ENCODE results near the gene FAM120AOS.

FAM120AOS gene

DNA sequence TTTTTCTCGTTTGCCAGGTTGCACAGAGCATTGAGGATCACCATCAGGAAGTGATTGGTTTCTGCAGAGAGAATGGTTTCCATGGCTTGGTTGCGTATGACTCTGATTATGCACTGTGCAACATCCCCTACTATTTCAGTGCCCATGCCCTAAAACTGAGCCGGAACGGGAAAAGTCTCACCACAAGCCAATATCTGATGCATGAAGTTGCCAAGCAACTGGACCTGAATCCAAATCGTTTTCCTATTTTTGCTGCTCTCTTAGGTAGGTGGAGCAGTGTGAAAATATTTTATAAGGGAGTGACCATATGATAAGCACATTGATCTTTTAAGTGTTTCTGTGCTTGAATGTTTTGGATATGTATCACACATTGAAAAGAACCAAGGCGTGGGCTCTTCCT is 17.7 kb upstream of the FAM120AOS start:
- Histone ChIP-seq H3K4me2 (ENCODE audit: low read depth, low read length, poor library complexity, severe bottlenecking) (no peak overlapping the region), H4K20me1 (ENCODE audit: low read depth, low read length) (0 out of 2 replicates have a peak, but pooled peaks cover 5% of the 10 kb centered on the region), H2AFZ (ENCODE audit: low read depth, low read length, severe bottlenecking) (no peak overlapping the region), H3K36me3 (ENCODE audit: low read length) (peaks cover 13% of the 10 kb centered on the region), H3K9me3 (ENCODE audit: insufficient read depth, low read length) (no peaks in the 10 kb centered on the region), H3F3A (ENCODE audit: insufficient read depth) (no peaks in the 10 kb centered on the region), H3K4me3 (ENCODE audit: insufficient read depth, low read length, poor library complexity, severe bottlenecking) (no peak overlapping the region), H3K9ac (ENCODE audit: low read length) (no peak overlapping the region), H3K27me3 (ENCODE audit: low read length) (no peaks in the 10 kb centered on the region), H3K79me2 (ENCODE audit: insufficient read depth, low read length) (peaks cover 77% of the 10 kb centered on the region), H3K9me2 (replicated peaks; ENCODE audit: insufficient read depth, low read length) (no peaks in the 10 kb centered on the region), H3K27ac (ENCODE audit: low read depth, low read length) (no peak overlapping the region)
- no peak for TF ChIP-seq EZH2phosphoT487 (conservative IDR thresholded peaks at IDR 0.05; ENCODE audit: low read length)
- TF ChIP-seq, protein P1, sequence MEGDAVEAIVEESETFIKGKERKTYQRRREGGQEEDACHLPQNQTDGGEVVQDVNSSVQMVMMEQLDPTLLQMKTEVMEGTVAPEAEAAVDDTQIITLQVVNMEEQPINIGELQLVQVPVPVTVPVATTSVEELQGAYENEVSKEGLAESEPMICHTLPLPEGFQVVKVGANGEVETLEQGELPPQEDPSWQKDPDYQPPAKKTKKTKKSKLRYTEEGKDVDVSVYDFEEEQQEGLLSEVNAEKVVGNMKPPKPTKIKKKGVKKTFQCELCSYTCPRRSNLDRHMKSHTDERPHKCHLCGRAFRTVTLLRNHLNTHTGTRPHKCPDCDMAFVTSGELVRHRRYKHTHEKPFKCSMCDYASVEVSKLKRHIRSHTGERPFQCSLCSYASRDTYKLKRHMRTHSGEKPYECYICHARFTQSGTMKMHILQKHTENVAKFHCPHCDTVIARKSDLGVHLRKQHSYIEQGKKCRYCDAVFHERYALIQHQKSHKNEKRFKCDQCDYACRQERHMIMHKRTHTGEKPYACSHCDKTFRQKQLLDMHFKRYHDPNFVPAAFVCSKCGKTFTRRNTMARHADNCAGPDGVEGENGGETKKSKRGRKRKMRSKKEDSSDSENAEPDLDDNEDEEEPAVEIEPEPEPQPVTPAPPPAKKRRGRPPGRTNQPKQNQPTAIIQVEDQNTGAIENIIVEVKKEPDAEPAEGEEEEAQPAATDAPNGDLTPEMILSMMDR (IDR thresholded peaks at IDR 0.05; ENCODE audit: insufficient read depth, low read length, poor library complexity, severe bottlenecking), result no peak

DNA sequence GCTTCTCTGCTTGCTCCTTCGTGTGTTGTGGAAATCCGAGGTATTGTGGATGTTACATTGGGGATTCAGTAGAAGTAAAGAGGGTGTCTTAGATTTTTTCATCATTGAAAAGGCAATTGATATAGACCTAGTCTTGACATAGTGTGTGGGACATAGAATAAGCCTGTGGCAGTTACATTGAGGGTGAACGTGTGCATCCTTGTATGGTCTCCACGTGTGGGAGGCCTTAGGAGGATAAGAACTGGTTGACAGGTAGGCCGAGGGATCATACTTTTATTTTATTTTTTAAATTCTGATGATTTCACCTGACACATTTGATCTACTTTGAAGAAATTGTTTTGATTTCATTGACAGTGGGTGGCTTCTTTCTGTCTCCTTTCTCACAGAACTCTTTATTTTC is 17.0 kb upstream of the FAM120AOS start:
- peaks cover 11% of the 10 kb centered on the region for H3K36me3 ChIP-seq (ENCODE audit: low read length)
- 0 out of 2 replicates have a peak, but pooled peaks cover 5% of the 10 kb centered on the region for H4K20me1 ChIP-seq (ENCODE audit: low read depth, low read length)

DNA sequence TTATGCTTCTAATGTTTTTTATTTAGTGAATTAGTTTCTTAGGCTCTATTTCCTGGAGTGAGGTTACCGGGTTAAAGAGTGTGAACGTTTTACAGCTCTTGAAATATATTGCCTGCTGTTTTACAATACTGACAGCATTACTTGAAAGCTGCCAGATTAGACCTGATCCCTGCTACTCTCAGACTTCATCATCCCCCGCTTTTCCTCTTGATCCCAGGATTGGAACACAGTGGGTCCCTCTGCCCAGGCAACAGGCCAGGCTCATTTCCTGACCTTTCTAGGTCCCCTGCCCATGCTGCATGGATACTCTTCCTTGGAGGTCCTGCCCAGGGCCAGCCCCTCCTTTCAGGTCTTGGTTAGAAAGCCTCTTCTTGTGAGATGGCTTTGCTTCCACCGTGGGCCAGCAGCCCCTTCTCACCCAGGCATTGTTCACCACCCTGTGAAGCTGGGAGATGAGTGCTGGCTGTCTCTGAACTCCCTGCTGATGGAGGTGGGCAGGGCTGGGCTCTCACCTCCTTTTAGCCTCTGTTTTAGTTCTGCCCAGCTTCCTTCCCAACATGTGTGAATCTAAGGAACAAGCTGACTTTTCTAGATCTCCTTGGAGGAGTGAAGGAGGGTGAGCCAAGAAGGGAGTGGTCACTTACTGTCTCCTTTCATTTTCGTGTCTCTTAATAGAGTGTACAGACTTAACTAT is 15.5 kb upstream of the FAM120AOS start:
- H3K4me2 ChIP-seq (ENCODE audit: low read depth, low read length, poor library complexity, severe bottlenecking), result no peak overlapping the region
- H3K9ac ChIP-seq (ENCODE audit: low read length), result no peak overlapping the region
- H4K20me1 ChIP-seq (ENCODE audit: low read depth, low read length), result 0 out of 2 replicates have a peak, but pooled peaks cover 5% of the 10 kb centered on the region
- peaks cover 5% of the 10 kb centered on the region for H3K36me3 ChIP-seq (ENCODE audit: low read length)
- H3K9me2 ChIP-seq (replicated peaks; ENCODE audit: insufficient read depth, low read length), result no peaks in the 10 kb centered on the region
- H3F3A ChIP-seq (ENCODE audit: insufficient read depth), result peaks cover 4% of the 10 kb centered on the region; the same call in 1 of the 2 replicates
- H3K27me3 ChIP-seq (ENCODE audit: low read length), result no peaks in the 10 kb centered on the region
- H3K4me3 ChIP-seq (ENCODE audit: insufficient read depth, low read length, poor library complexity, severe bottlenecking), result no peak overlapping the region
- TF ChIP-seq, protein P1 (IDR thresholded peaks at IDR 0.05; ENCODE audit: insufficient read depth, low read length, poor library complexity, severe bottlenecking), result no peak
- TF ChIP-seq EZH2phosphoT487 (conservative IDR thresholded peaks at IDR 0.05; ENCODE audit: low read length), result no peak
- H3K9me3 ChIP-seq (ENCODE audit: insufficient read depth, low read length), result no peaks in the 10 kb centered on the region
- no peak overlapping the region for H3K27ac ChIP-seq (ENCODE audit: low read depth, low read length)
- no peak overlapping the region for H2AFZ ChIP-seq (ENCODE audit: low read depth, low read length, severe bottlenecking)
- peaks cover 95% of the 10 kb centered on the region for H3K79me2 ChIP-seq (ENCODE audit: insufficient read depth, low read length)

More for the DNA sequence above, 17.0 kb upstream of the FAM120AOS start:
- H3K79me2 ChIP-seq (ENCODE audit: insufficient read depth, low read length), result peaks cover 85% of the 10 kb centered on the region
- TF ChIP-seq EZH2phosphoT487 (conservative IDR thresholded peaks at IDR 0.05; ENCODE audit: low read length), result no peak
- TF ChIP-seq, protein P1 (IDR thresholded peaks at IDR 0.05; ENCODE audit: insufficient read depth, low read length, poor library complexity, severe bottlenecking), result no peak
- no peak overlapping the region for H3K27ac ChIP-seq (ENCODE audit: low read depth, low read length)
- H3K9me3 ChIP-seq (ENCODE audit: insufficient read depth, low read length), result no peaks in the 10 kb centered on the region
- H2AFZ ChIP-seq (ENCODE audit: low read depth, low read length, severe bottlenecking), result no peak overlapping the region
- H3K9ac ChIP-seq (ENCODE audit: low read length), result no peak overlapping the region
- H3K4me3 ChIP-seq (ENCODE audit: insufficient read depth, low read length, poor library complexity, severe bottlenecking), result no peak overlapping the region
- no peaks in the 10 kb centered on the region for H3F3A ChIP-seq (ENCODE audit: insufficient read depth)
- H3K9me2 ChIP-seq (replicated peaks; ENCODE audit: insufficient read depth, low read length), result no peaks in the 10 kb centered on the region
- H3K27me3 ChIP-seq (ENCODE audit: low read length), result no peaks in the 10 kb centered on the region
- no peak overlapping the region for H3K4me2 ChIP-seq (ENCODE audit: low read depth, low read length, poor library complexity, severe bottlenecking)
